Sciatic nerve (tissue), 2 donors: ENCODE data around the gene SOD2. TPM values are rescaled to one million over a fixed set of nuclear protein-coding genes. Genes with fewer than 3 reads are reported as not detected.
"Not testable (repeated sequence)": the region's sequence is repeated elsewhere in the genome, so short reads cannot be mapped to it uniquely, and the experiment has no call there.

Source experiments
- ATAC-seq: fragments of 200-7000 bp; cut with Tn5 transposase; one replicate; pipeline ENCODE4 v1.9.1; 2020; ENCODE audit warnings: mild to moderate bottlenecking, moderate library complexity
- DNase-seq: peaks from one replicate; pipeline ENCODE4 v3.0.0-alpha.2; 2020; ENCODE audit warnings: low spot score
- intact Hi-C: fragments of 100-400 bp; cut with DNase I; formaldehyde crosslinking; loops from one replicate; pipeline ENCODE4 v1.14.2; 2022
- total RNA-seq: library from RNA; stranded (reverse); fragmentation: NEBNext Ultra II Directional; extraction: Animal tissue kit (Norgen Biotek cat#: 25700); gene quantifications from one replicate; pipeline ENCODE4 v1.2.1, GENCODE V29; 2021
- donor health status: DM: no; HTN: no; CAD: no.
- donor health status: DM: no; HTN: no; CAD: no.

SOD2 gene
- 370 TPM for total RNA-seq

DNA sequence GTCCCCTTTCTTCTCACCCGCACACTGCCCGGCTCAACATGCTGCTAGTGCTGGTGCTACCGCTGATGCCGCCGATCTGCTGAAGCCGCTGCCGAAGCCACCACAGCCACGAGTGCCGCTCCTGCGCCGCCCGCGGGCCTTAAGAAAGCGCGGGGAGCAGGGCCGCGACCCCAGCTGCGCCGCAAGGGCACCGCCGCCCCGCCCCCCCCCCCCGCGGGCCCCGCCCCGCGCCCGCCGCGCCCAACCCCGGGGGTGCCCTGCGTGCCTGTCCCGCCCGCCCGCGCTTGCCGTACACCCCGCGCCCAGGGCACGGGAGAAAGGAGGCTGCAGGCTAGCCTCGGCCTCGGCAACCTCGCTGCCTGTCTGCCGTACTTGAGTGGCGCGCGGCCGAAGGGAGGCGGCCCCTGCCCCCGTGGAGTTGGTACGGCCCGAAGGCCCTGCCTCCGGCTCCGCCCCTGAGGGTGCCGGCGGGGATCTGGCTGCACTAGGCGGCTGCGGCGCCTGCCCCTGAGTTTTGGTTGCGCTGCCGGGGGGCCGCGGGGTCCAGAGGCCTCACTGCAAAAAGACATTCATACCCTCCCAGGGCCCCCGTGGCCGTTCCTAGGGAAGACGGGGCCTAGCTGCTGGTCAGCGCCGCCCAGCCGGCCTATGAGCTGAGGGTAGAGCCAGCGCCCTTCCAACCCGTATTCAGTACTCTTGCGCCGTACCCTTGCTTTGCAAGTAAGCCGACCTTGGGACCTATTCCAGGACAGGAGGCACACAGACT, at the start of gene SOD2:
Gene SOD2 (minus strand): TSS at position 114 of the 766 bp plus-strand sequence. CDS start 74 bp downstream, at position 40.
- ATAC-seq (peak; percentile 91), DNase-seq (peak; percentile 91)
- intact Hi-C loops = loop anchor here (2.0 kb wide), 1 partner anchor 33 kb away; the partner anchor contains the start of gene WTAP

DNA sequence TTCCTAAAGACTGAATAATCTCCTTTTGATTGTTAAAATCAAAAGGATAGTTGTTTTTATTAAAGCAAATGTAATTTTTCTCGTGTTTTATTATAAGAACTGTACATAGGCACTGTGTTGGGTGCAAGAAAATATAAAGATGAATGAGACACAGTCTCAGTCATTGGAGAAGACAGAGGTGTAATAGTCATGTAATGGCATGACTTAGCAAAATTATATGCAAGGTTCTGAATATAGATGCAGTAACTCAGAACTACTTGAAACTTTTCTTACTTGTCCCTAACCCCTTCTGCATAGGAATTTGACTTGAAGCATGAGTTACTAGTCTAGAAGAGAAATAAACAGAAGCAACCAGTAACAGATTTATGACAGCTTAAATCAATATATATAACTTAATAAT, 49.1 kb upstream of the SOD2 start:
- intact Hi-C loops = no loop called here
- no peak for DNase-seq

DNA sequence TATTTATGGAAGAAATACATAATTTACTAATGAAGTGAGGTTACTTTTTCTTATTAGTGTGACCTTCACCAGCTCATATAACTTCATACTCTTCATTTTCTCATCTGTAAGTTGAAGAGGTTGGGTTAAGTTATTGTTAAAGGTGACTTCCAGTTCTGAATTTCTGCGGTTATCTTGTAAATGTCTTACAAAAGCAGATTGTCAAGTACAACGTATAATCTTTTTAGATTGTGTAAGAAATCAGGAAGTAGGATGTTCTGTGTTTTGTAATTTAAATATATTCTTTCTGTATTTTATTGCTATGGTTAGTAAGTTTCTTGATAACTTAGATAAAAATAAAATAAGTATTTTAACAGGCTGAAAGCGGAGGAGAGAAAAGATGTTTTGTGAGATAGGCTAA, 46.3 kb upstream of the SOD2 start:
- intact Hi-C loops = no loop called here
- ATAC-seq = no peak
- no peak for DNase-seq

More for the DNA sequence above, 49.1 kb upstream of the SOD2 start:
- no peak for ATAC-seq

DNA sequence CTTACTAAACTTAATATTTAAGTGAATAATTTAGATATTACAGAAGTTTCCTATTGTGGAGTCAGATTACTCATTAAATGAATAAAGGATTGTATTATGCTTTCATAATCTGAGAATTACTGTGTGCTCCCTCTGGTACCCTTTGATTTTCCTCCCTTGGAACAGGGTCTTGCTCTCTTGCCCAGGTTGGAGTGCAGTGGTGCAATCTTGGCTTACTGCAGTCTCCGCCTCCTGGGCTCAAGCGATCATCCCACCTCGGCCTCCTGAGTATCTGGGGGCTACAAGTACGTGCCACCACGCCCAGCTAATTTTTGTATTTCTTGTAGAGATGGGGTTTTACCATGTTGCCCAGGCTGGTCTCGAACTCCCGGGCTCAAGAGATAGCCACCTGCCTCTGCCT, 43.9 kb upstream of the SOD2 start:
- no peak for ATAC-seq
- intact Hi-C loops = no loop called here
- DNase-seq = no peak

DNA sequence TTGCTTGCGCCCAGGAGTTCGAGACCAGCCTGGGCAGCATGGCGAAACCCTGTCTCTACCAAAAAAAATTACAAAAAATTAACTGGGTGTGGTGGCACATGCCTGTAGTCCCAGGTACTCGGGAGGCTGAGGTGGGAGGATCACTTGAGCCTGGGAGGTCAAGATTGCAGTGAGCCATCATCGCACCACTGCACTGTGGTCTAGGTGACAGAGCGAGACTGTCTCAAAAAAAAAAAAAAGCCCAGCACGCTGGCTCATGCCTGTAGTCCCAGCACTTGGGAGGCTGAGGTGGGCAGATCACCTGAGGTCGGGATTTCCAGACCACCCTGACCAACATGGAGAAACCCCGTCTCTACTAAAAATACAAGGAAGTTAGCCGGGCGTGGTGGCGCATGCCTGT, 40.4 kb upstream of the SOD2 start:
- DNase-seq, ATAC-seq, intact Hi-C loops: not testable (repeated sequence)

DNA sequence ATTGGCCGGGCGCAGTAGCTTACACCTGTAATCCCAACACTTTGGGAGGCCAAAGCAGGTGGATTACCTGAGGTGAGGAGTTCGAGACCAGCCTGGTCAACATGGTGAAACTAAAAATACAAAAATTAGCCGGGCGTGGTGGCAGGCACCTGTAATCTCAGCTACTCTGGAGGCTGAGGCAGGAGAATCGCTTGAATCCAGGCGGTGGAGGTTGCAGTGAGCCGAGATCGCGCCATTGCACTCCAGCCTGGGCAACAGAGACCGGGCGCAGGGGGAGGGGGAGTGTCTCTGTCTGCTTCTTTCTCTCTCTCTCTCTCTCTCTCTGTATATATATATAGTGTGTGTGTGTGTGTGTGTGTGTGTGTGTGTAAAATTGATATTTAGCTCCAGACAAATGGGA, 39.5 kb upstream of the SOD2 start:
- DNase-seq, ATAC-seq, intact Hi-C loops: not testable (repeated sequence)

DNA sequence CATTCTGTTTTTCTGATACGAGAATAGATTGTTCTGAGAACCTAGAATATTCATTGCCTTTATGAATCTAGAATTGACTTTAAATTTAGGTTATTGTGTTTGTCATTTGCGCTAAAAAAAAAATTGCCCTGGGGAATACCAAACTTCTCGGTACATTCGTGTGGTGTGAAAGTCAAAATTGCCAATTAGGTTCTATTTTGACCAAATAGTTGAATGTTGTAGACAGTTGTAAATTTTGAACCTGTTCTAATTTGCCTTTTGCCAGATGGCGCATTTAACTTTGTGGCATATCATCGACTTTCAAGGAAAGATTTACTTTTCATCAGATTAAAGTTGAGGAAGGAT, 37.3 kb upstream of the SOD2 start:
- DNase-seq (no peak), ATAC-seq (no peak)
- intact Hi-C loops = no loop called here

DNA sequence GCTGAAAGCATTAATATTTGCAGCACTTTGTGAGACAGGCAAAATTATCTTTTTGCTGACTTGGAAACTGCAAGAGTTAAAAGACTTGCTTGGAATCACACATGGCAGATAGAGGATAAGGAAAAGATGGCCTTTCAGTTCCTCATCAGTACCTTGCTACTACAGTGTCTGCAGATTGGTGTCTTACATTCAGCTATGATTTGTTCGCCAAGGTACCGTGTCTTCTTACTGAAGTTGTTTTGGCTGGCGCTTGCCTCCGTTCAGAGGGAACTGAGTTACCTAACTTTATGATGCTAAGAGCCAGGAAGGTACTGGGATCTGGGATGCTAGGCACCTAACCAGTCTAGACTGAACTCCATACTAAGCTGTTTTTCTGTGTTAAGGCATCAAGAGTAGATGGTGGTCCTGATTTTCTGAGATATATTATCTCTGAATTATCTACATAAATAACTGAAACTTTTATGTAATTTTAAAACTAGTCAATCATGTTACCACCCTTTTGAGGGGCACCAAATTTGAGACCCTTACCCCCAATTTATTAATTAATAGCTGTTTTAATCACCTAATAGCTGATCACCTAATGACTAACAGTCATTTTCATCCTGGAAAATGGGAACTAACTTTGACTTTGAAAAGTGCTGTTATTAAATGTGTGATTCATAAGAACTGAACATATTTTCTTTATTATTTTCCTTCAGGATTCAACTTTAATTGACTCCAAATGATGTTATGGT, 36.7 kb upstream of the SOD2 start:
- intact Hi-C loops = no loop called here
- DNase-seq = no peak
- no peak for ATAC-seq

DNA sequence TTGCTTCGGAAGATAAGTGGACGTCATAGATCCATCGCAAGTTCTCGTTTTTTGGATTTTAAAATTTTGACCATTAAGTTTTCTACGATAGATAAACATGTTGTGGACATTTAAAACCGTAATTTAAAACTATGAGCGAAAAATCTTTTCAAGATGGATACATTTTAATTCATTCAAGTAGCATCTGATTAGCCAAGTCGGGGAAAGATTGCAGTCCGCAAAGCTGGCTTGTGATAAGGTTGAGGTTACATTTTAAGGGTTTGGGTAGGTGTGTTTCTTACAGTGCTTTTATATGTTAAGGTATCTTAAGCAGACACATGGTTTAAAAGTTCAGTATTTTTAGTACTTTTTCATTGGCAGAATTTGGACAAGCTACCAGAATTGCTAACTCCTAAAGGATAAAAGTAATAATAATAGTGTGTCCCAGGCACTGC, 35.5 kb upstream of the SOD2 start:
- intact Hi-C loops = no loop called here
- DNase-seq (no peak), ATAC-seq (no peak)

DNA sequence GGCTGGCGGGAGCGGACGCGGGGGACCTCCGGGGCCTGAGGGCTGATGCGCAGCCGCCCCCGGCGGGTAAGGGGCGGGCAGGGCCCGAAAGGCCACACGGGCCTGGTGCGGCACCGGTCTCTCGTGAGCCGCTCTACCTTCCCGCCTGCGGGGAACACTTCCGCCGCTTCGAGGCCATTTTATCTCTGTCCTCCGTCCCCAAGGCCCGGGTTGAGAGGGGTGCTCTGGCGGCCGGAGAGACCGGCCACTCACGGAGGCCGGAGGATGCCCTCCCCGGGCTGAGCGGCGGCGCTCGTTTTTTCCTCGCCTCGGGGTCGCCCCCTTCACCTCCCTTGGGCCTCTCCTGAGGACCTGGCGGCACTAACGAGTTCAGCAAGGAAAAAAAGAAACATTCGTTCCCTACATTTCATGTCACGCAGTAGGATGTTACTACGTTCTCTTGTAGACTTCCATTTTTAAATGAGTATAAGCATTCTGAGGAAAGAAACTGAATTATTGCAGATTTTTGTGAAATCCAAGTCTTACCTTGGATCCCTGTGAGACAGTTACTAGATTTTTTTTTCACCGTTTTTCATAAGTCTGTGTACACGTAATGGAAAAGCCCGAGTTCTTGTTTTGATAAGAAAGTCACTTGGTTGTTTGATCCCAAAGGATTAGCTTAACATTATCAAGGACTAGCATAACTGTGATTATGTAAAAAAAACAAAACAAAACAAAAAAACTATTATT, 34.8 kb upstream of the SOD2 start:
- intact Hi-C loops = loop anchor here (2.0 kb wide), 1 partner anchor 35 kb away; the partner anchor contains the start of gene SOD2
- DNase-seq (no peak), ATAC-seq (peak; percentile 52)

DNA sequence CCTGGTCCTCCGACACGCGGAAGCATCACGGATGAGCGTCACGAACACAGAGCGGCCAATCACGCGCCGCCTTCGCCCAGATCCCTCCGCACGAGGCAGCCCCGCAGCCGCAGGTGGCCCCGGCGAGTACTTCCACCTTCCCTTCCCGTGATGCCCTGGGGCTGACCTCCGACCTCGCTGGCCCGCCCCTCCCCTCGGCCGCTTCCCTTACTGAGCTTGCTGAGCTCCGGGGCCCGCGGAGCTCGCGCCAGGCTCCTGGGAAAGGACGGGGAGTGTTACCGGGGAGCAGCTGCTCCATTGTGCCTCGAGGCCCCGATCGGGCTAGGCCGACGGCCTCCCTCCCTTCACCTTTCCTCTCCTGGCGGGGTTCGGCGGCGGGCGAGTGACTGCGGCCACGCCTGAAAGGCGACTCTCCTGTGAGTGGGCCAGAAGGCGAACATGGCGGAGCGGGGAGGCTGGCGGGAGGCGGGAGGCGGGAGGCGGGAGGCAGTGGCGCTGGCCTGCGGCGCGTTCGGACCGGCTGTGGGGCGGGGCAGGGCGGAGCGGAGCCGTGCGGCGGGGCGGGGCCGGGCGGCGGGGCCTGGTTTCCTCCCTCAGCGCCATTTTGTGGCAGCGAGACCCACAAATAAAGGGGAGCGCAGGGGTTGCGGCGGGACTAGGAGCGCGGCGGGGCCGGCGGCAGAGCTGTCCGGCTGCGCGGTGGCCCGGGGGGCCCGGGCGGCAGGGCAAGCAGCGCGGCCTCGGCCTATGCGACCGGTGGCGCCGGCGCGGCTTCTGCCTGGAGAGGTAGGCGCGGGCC, 34.1 kb upstream of the SOD2 start, which contains the start of gene WTAP:
Gene WTAP (plus strand): TSS at position 589 of the 799 bp plus-strand sequence. CDS start 8,760 bp downstream, outside the sequence.
- intact Hi-C loops = loop anchor here (2.0 kb wide), 1 partner anchor 34 kb away; the partner anchor contains the start of gene SOD2

DNA sequence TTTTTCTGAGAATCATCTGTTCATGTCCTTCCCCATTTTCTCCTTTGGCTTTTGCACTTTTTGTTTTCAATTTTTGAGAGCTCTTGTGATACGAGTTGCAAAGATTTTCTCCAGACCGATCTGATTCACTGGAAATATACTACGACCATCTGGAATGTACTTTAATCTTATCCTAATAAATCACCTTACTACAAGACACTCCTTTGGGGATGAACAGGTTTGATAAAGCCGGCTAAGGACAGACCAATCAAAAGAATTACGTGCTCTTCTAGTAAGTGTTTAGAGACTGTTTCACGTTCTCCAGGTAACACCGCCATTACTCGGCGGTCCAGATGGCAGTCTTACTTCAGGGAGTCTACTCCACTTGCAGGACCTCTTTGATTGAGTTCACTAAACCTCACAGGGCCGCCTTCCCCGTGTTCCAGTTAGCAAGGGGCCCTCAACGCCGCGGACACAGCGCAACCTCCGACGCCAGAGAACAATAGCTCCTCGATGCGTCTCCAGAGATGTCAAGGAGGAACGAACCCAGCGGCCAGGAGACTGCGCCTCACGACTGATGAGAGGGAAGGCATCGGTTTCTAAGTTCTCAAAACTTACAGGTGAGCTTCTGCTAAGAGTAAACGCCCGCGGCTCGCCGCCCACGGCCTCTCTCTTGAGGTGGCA, 33.3 kb upstream of the SOD2 start:
- ATAC-seq = peak; percentile 47
- intact Hi-C loops = loop anchor here (2.0 kb wide), 1 partner anchor 34 kb away; the partner anchor contains the start of gene SOD2

More for the DNA sequence above, 34.1 kb upstream of the SOD2 start, which contains the start of gene WTAP:
- ATAC-seq (peak; percentile 97), DNase-seq (peak; percentile 97)

DNA sequence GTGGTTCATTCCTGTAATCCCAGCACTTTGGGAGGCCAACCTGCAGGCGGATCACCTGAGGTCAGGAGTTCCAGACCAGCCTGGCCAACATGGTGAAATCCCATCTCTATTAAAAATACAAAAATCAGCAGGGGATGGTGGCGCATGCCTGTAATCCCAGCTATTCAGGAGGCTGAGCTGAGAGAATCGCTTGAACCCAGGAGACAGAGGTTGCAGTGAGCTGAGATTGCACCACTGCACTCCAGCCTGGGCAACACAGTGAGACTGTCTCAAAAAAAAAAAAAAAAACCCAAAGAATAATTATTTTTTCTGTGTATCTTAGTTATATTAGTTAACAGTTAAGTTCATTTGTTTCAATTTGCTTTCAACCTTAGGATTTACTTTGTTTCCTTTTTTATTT, 32.2 kb upstream of the SOD2 start:
- DNase-seq, ATAC-seq, intact Hi-C loops: not testable (repeated sequence)

More for the DNA sequence above, 33.3 kb upstream of the SOD2 start:
- DNase-seq = no peak

DNA sequence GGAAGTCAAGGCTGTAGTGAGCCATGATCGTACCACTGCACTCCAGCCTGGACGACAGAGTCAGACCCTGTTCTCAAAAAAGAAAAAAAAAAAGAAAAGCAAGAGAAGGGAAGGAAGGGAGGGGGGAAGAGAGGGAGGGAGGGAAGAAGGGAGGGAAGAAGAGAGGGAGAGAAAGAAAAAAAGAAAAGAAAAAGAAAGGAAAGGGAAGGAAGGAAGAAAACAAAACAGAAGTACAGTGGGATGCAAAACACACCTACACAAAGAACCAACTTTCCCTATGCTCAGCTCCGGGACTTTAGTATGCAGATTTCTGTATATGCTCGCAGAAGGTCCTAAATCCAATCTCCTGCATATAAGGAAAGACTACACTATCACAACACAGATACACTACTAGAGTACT, 31.7 kb upstream of the SOD2 start:
- ATAC-seq (no peak), DNase-seq (no peak)
- intact Hi-C loops = no loop called here

DNA sequence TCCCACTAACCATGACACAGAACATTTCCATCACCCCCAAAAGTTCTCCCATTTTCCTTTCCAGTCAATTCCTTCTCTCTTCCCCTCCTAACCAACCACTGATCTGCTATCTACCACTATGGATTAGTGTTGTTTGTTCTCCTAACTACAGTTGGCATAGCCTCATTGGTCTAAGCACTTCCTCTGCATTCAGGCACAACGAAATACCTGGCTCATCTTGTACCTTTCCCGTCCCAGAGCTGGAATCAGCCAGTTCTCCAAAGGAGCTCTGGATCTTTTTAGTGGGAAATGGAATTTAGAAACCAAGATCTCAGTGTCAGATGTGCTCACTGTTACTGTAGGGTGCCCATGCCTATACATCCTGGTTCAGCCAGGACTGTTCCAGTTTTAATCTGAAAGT, 30.2 kb upstream of the SOD2 start:
- intact Hi-C loops = no loop called here
- no peak for DNase-seq
- no peak for ATAC-seq

DNA sequence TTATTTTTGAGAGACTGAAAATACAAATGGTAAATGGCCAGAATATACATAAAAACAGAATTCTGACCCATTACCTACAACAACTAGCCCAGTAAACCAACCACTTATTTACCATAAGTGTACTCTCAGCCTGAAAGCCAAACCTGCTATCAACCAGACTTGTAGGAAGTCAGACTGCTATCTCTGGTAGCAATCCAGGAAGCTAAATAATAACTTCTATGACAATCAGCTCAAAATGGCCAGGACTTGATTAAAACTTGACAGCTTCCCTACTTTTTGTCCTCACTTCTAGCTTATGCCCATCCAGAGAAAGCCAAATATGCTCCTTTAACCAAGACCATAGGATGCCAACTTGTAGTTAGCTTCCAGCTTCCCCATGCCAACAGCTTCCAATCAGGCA, 29.6 kb upstream of the SOD2 start:
- no peak for ATAC-seq
- DNase-seq = no peak

DNA sequence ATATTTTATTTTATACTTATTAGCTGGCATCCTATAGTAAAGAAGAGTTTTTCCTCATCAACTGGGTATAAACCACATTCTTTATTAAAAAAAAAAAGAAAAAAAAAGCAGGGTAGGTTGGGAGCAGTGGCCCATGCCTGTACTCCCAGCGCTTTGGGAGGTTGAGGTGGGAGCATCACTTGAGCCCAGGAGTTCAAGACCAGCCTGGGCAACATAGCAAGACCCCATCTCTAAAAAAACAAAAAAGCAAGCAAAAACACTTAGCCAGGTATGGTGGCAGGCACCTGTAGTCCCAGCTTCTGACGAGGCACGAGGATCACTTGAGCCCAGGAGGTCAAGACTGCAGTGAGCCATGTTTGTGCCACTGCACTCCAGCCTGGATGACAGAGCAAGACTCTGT, 28.9 kb upstream of the SOD2 start:
- ATAC-seq = not testable (repeated sequence)

More for the DNA sequence above, 29.6 kb upstream of the SOD2 start:
- intact Hi-C loops = no loop called here

DNA sequence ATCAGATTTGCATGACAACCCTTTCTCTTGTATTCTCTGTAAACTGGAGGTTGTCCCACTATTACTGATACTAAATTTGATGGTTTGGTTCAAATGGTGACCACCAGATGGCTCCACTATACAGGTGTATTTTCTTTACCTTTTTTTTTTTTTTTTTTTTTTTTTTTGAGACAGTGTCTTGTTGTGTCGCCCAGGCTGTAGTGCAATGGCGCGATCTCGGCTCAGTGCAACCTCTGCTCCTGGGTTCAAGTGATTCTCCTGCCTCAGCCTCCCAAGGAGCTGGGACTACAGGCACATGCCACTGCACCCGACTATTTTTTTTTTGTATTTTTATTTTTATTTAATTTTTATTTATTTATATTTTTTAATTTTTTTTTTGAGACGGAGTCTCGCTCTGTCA, 27.7 kb upstream of the SOD2 start:
- intact Hi-C loops = no loop called here
- ATAC-seq = no peak
- DNase-seq = no peak

More for the DNA sequence above, 28.9 kb upstream of the SOD2 start:
- DNase-seq, intact Hi-C loops: not testable (repeated sequence)
